NCI-H82 treated with DMSO at 0.1 percent for 48 hours (cell line): ENCODE results near the gene FCHO2.

ENCODE experiments used
- DNase-seq: peaks from one replicate; lab custom pipeline; 2025; ENCODE audit not compliant: unreplicated experiment; lab: John Stamatoyannopoulos, UW

FCHO2 gene

GRCh38 chr5:73110190-73110589, 154.3 kb downstream of the FCHO2 start:
- DNase-seq = no peak

- DNase-seq = no peak
These were observed 155.7 kb downstream of the FCHO2 start for GRCh38 chr5:73111536-73111935.

GRCh38 chr5:73112359-73112758, 156.5 kb downstream of the FCHO2 start:
- no peak for DNase-seq

- DNase-seq = no peak
These were observed 158.3 kb downstream of the FCHO2 start for GRCh38 chr5:73114044-73114688.

GRCh38 chr5:73115399-73116051, 159.7 kb downstream of the FCHO2 start:
- DNase-seq = peak; percentile 41

- DNase-seq = no peak
These were observed 160.7 kb downstream of the FCHO2 start for GRCh38 chr5:73116506-73116905.

GRCh38 chr5:73117088-73117740, 161.4 kb downstream of the FCHO2 start:
- no peak for DNase-seq

GRCh38 chr5:73118391-73118973, 162.6 kb downstream of the FCHO2 start:
- no peak for DNase-seq

GRCh38 chr5:73119451-73120157, 163.8 kb downstream of the FCHO2 start:
- DNase-seq = no peak

- no peak for DNase-seq
These were observed 164.6 kb downstream of the FCHO2 start, which contains the start of gene TMEM171 for GRCh38 chr5:73120222-73121118. TSS of gene TMEM171 (plus strand) at chr5:73120575. CDS start at chr5:73123374, 2,799 bp downstream.

GRCh38 chr5:73121119-73121463, 165.2 kb downstream of the FCHO2 start:
- no peak for DNase-seq

- no peak for DNase-seq
These were observed 167.3 kb downstream of the FCHO2 start for GRCh38 chr5:73122875-73123810.

- DNase-seq = no peak
These were observed 169.4 kb downstream of the FCHO2 start for GRCh38 chr5:73125289-73125688.

- no peak for DNase-seq
These were observed 170.5 kb downstream of the FCHO2 start for GRCh38 chr5:73126381-73126780.

- DNase-seq = no peak
These were observed 171.1 kb downstream of the FCHO2 start for GRCh38 chr5:73126957-73127356.

GRCh38 chr5:73129143-73129542, 173.3 kb downstream of the FCHO2 start:
- no peak for DNase-seq

GRCh38 chr5:73130811-73131210, 175.0 kb downstream of the FCHO2 start:
- no peak for DNase-seq

GRCh38 chr5:73131711-73132425, 176.0 kb downstream of the FCHO2 start:
- no peak for DNase-seq

- no peak for DNase-seq
These were observed 176.9 kb downstream of the FCHO2 start for GRCh38 chr5:73132759-73133158.
